ES-I3 (cell line): ENCODE data around the gene OGFOD1.

Experiments
- H3K36me3 ChIP-seq: 2 replicates; pipeline ENCODE4 v1.6.1; 2013; ENCODE audit warnings: mild to moderate bottlenecking, low read length, control low read depth, moderate library complexity; ENCODE audit not compliant: insufficient read depth
- H3K4me1 ChIP-seq: 2 replicates; pipeline ENCODE4 v1.6.1; 2013; ENCODE audit warnings: mild to moderate bottlenecking, control low read depth, low read length; ENCODE audit not compliant: insufficient read depth
- H3K9ac ChIP-seq: 2 replicates; pipeline ENCODE4 v1.6.1; 2013; ENCODE audit warnings: low read depth, mild to moderate bottlenecking, low read length, moderate library complexity
- H3K9me3 ChIP-seq: 2 replicates; pipeline ENCODE4 v1.6.1; 2013; ENCODE audit warnings: mild to moderate bottlenecking, low read length, moderate library complexity; ENCODE audit not compliant: control insufficient read depth, insufficient read depth

OGFOD1 gene

GRCh38 chr16:56450986-56451752, at the start of gene OGFOD1, which contains the start of gene NUDT21:
TSS of gene OGFOD1 (plus strand) at chr16:56451554. CDS start at chr16:56451613, 59 bp downstream.
TSS of gene NUDT21 (minus strand) at chr16:56451332. CDS start at chr16:56451202, 130 bp downstream.
- Histone ChIP-seq H3K9ac (peak within 1 kb of the TSS; percentile 82), H3K4me1 (no peaks in the 10 kb centered on the region; the same call in 1 of the 2 replicates), H3K36me3 (peaks cover 17% of the 10 kb centered on the region), H3K9me3 (no peaks in the 10 kb centered on the region)

GRCh38 chr16:56405977-56406672, 45.2 kb upstream of the OGFOD1 start:
- Histone ChIP-seq H3K9me3 (no peaks in the 10 kb centered on the region), H3K36me3 (peaks cover 17% of the 10 kb centered on the region; the same call in 1 of the 2 replicates), H3K4me1 (no peaks in the 10 kb centered on the region), H3K9ac (no peak overlapping the region)

GRCh38 chr16:56408379-56409098, 42.8 kb upstream of the OGFOD1 start:
- H3K9ac ChIP-seq, result no peak overlapping the region
- H3K9me3 ChIP-seq, result no peaks in the 10 kb centered on the region
- 0 out of 2 replicates have a peak, but pooled peaks cover 4% of the 10 kb centered on the region for H3K36me3 ChIP-seq
- no peaks in the 10 kb centered on the region for H3K4me1 ChIP-seq

DNA sequence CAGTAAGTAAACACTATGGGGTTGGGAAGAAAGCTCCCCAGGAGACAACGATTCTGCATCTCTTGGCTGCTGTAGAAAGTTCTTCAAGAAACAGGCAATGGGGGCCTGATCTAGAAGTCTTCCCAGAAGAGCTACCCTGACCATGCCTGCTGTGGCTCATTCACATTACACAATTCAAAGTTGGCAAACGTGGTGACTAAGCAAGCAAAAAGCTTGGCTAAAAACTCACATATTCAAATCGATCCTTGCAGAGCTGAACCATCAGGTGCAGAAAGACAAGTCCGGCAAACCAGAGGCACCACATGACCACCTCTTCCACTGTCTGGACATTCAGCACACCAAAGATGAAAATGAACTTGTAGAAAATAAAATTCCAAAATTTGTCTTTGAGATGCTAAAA, 42.2 kb upstream of the OGFOD1 start:
- Histone ChIP-seq H3K9me3 (no peaks in the 10 kb centered on the region), H3K4me1 (no peaks in the 10 kb centered on the region), H3K9ac (no peak overlapping the region), H3K36me3 (0 out of 2 replicates have a peak, but pooled peaks cover 4% of the 10 kb centered on the region)

GRCh38 chr16:56411123-56411522, 40.2 kb upstream of the OGFOD1 start:
- 0 out of 2 replicates have a peak, but pooled peaks cover 4% of the 10 kb centered on the region for H3K36me3 ChIP-seq
- H3K9ac ChIP-seq, result no peak overlapping the region
- no peaks in the 10 kb centered on the region; the same call in 1 of the 2 replicates for H3K4me1 ChIP-seq
- no peaks in the 10 kb centered on the region for H3K9me3 ChIP-seq

DNA sequence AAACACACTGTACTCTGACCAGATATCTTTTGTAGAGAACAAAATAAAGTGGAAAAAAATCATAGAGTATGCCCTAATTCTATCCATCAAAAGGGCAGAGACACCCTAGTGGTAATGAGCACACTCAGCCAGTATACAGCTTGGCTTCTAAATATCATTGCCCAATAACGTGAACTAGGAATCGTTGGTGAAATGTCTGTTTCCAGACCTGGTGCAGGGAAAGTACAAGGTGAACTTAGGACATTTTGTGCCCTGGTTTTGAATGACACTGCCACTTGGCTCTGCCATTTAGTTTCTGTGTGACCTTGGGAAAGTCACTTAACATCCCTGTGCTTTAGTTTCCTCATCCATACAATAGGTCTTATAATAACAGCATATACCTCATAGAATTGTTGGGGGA, 39.7 kb upstream of the OGFOD1 start:
- no peaks in the 10 kb centered on the region for H3K9me3 ChIP-seq
- no peaks in the 10 kb centered on the region; the same call in 1 of the 2 replicates for H3K4me1 ChIP-seq
- 0 out of 2 replicates have a peak, but pooled peaks cover 4% of the 10 kb centered on the region for H3K36me3 ChIP-seq
- no peak overlapping the region for H3K9ac ChIP-seq

DNA sequence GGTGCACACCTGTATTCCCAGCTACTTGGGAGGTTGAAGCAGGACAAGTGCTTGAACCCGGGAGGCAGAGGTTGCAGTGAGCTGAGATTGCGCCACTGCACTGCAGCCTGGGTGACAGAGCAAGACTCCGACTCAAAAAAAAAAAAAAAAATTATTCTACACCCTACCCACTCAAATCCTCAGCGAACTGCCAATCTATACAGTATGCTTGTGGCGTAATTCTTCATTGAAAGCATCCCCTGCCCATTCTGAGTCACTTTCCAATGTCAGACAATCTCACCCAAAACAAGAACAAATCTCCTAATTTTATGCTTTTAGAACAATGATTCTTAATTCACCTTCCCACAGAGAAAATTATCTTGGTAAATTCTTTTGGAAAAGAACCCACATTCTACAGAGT, 38.0 kb upstream of the OGFOD1 start:
- H3K9ac ChIP-seq, result no peak overlapping the region
- no peaks in the 10 kb centered on the region; the same call in 1 of the 2 replicates for H3K4me1 ChIP-seq
- H3K36me3 ChIP-seq, result 0 out of 2 replicates have a peak, but pooled peaks cover under 1% of the 10 kb centered on the region
- H3K9me3 ChIP-seq, result no peaks in the 10 kb centered on the region

GRCh38 chr16:56414366-56414765, 37.0 kb upstream of the OGFOD1 start:
- no peaks in the 10 kb centered on the region; the same call in 1 of the 2 replicates for H3K4me1 ChIP-seq
- H3K9ac ChIP-seq, result no peak overlapping the region
- H3K9me3 ChIP-seq, result no peaks in the 10 kb centered on the region
- no peaks in the 10 kb centered on the region for H3K36me3 ChIP-seq

GRCh38 chr16:56415875-56416274, 35.5 kb upstream of the OGFOD1 start:
- Histone ChIP-seq H3K9ac (no peak overlapping the region), H3K4me1 (peaks cover 5% of the 10 kb centered on the region; the same call in 1 of the 2 replicates), H3K9me3 (no peaks in the 10 kb centered on the region), H3K36me3 (no peaks in the 10 kb centered on the region)

- Histone ChIP-seq H3K4me1 (peaks cover 11% of the 10 kb centered on the region; the same call in 1 of the 2 replicates), H3K9me3 (no peaks in the 10 kb centered on the region), H3K36me3 (no peaks in the 10 kb centered on the region), H3K9ac (no peak overlapping the region)
Observed at GRCh38 chr16:56417138-56417537, 34.2 kb upstream of the OGFOD1 start.

- Histone ChIP-seq H3K36me3 (no peaks in the 10 kb centered on the region), H3K4me1 (peaks cover 28% of the 10 kb centered on the region), H3K9me3 (no peaks in the 10 kb centered on the region), H3K9ac (no peak overlapping the region)
Observed at GRCh38 chr16:56419740-56420548, 31.4 kb upstream of the OGFOD1 start.

DNA sequence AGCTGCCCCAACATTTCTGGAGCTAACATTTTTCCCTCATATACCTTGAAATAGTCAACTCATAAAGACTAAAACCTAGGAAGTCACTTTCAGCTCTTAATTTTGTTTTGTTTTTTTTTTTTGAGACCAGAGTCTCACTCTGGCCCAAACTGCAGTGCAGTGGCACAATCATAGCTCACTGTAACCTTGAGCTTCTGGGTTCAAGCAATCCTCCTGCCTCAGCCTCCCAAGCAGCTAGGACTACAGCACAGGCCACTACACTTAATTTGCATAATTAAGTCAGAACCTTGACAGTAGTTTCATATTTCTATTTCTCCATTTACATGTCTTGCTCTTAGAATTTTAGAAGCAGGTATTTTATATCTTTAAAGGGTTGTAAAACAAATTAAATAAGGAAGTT, 30.7 kb upstream of the OGFOD1 start:
- Histone ChIP-seq H3K36me3 (no peaks in the 10 kb centered on the region), H3K4me1 (peaks cover 28% of the 10 kb centered on the region), H3K9me3 (no peaks in the 10 kb centered on the region), H3K9ac (no peak overlapping the region)

- peaks cover 28% of the 10 kb centered on the region for H3K4me1 ChIP-seq
- H3K36me3 ChIP-seq, result no peaks in the 10 kb centered on the region
- H3K9me3 ChIP-seq, result no peaks in the 10 kb centered on the region
- no peak overlapping the region for H3K9ac ChIP-seq
Observed at GRCh38 chr16:56421313-56421712, 30.0 kb upstream of the OGFOD1 start.
